ENCODE measurements around the gene WNT3A.

DNA sequence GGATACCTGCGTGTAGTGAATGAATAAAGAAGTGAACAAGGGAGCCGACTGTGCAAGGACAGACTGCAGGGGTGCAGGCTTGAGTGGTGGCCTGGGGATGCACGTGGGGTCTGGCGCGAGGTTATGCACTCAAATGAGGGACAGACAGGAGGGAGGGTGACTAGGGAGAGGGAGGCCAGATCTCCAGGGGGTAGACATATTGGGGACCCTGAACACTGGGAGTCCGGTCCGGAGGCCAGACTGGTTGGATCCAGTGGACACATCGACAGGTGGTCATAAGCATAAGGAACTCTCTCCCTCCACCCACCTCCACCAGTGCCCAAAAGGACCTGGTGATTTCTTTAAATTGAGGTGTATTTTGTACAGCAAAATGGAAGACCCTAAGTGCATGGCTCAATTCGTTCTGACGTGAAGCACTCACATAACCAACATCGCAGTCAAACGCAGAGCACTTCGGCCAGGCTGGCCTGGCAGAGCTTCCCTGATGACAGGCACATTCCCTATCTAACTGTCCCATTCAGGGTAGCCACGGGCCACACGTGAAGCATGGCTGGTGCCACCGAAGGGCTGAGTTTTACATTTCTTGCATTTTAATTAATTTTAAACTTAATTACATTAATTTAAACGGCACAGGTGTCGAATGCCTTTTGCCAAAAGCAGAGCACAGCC, 14.0 kb downstream of the WNT3A start:
- TF ChIP-seq, protein P1, sequence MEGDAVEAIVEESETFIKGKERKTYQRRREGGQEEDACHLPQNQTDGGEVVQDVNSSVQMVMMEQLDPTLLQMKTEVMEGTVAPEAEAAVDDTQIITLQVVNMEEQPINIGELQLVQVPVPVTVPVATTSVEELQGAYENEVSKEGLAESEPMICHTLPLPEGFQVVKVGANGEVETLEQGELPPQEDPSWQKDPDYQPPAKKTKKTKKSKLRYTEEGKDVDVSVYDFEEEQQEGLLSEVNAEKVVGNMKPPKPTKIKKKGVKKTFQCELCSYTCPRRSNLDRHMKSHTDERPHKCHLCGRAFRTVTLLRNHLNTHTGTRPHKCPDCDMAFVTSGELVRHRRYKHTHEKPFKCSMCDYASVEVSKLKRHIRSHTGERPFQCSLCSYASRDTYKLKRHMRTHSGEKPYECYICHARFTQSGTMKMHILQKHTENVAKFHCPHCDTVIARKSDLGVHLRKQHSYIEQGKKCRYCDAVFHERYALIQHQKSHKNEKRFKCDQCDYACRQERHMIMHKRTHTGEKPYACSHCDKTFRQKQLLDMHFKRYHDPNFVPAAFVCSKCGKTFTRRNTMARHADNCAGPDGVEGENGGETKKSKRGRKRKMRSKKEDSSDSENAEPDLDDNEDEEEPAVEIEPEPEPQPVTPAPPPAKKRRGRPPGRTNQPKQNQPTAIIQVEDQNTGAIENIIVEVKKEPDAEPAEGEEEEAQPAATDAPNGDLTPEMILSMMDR (IDR thresholded peaks at IDR 0.05), result no peak
- TF ChIP-seq POLR2A (IDR thresholded peaks at IDR 0.05) (no peak), POLR2AphosphoS5 (IDR thresholded peaks at IDR 0.05) (no peak)

Measured in breast epithelium (tissue), 3 donors.